Breast epithelium (tissue), 3 donors: ENCODE measurements around the gene TAS1R3.

Experiments
- CTCF ChIP-seq, 3 donors: fragments of 450-650 bp; IDR thresholded peaks; one replicate each; pipeline ENCODE4 v1.5.1; 2016 to 2017; ENCODE audit warnings: antibody characterized with exemption in 3 of 3, mild to moderate bottlenecking in 3 of 3, moderate library complexity in 3 of 3
- POLR2A ChIP-seq: fragments of 450-650 bp; IDR thresholded peaks from one replicate; pipeline ENCODE4 v1.6.1; 2016; ENCODE audit warnings: antibody characterized with exemption, mild to moderate bottlenecking, moderate library complexity
- POLR2AphosphoS5 ChIP-seq, 3 donors: sonication (generic); formaldehyde crosslinking; IDR thresholded peaks; one replicate each; pipeline ENCODE4 v1.6.1; 2017; ENCODE audit warnings: antibody characterized with exemption in 3 of 3

DNA sequence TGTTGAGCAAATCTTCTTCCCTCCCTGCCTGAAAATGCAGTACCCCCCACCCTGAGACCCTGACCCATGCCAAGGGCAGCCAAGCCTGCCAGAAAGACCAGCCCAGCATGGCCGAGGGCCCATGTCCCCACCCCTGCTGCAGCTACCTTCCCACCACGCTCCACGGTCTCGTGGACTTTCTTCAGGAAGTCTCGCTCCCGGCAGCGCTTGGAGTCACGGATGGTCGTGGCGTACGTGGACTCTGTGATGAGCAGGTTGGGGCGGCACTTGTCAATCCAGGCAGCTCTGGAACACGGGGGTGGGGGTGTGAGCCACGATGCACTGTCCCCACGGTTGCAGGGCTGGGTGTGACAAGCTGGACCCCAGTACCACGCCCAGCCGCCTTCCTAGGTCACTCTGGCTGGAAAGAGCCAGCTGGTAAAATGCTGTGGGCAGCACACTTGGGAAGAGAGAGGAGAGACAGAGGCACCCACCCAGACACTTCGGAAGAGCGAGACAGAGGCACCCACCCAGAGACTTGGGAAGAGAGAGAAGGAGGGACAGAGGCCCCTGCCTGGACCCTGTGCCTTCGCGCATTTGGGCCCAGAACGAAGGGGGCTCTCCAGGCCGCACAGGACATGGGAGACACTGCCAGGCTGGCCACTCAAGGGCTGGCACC lies 16.3 kb upstream of the TAS1R3 start:
- TF ChIP-seq CTCF (IDR thresholded peaks at IDR 0.05) (no peak), POLR2A (no peak), POLR2AphosphoS5 (IDR thresholded peaks at IDR 0.05) (no peak)
